ENCODE data around the gene BCL11A. TPM values are rescaled to one million over a fixed set of nuclear protein-coding genes. Genes with fewer than 3 reads are reported as not detected.

BCL11A gene
- total and polyA plus RNA-seq, 2 of the 13 experiments (the other 11 are each of a cell fraction or from before 2014, with no cell fraction given): not detected

- no peak for TF ChIP-seq ZNF597 (CRISPR knock-in tag; IDR thresholded peaks at IDR 0.05)
- no peak for TF ChIP-seq ZNF282 (IDR thresholded peaks at IDR 0.05; ENCODE audit: partially characterized antibody)
These were observed 123.8 kb downstream of the BCL11A start (continued) for GRCh38 chr2:60429681-60430080.

GRCh38 chr2:60426880-60427279 lies 126.6 kb downstream of the BCL11A start:
- no peaks in the 10 kb centered on the region for H3K9me3 ChIP-seq (ENCODE audit: low read length)
- peaks cover 0 to 6% of the 10 kb centered on the region in 2 experiments; a peak in 1 of 5 replicates for H3K27me3 ChIP-seq (ENCODE audit: control insufficient read depth in 1 of 2, insufficient read depth in 2 of 2, low read length in 2 of 2)
- H4K20me1 ChIP-seq (ENCODE audit: insufficient read depth, low read length): no peaks in the 10 kb centered on the region
- H3K4me2 ChIP-seq (ENCODE audit: low read depth, low read length): no peak overlapping the region
- no peaks in the 10 kb centered on the region for H3K36me3 ChIP-seq (replicated peaks in 1 of 2; ENCODE audit: control insufficient read depth in 1 of 2, insufficient read depth in 2 of 2, low read length in 2 of 2)
- WGBS (ENCODE audit: low lambda C conversion rate): 51% methylated on average over 7 of the region's 7 CpGs
- H3K4me1 ChIP-seq (ENCODE audit: insufficient read depth, low read length): no peaks in the 10 kb centered on the region
- no peak for ATAC-seq
- POLR2A ChIA-PET: no interaction called here
- CTCF ChIA-PET (ENCODE audit: low intra/inter-chr PET ratio, low total read pairs): no interaction called here
- BruUV-seq (replicated peaks): no TSS peak
- FAIRE-seq: no peak
- intact Hi-C loops (cut with micrococcal nuclease; ENCODE audit: unreplicated experiment): no loop called here
- no peak overlapping the region for H3K9ac ChIP-seq (ENCODE audit: insufficient read depth, low read depth, low read length)
- in situ Hi-C loops (cut with HindIII; ENCODE audit: extremely low pct_ligation_motif_present, low pct_unique_long_range_greater_than_20kb): no loop called here
- H3K4me3 ChIP-seq (replicated peaks in 1 of 3; ENCODE audit: insufficient read depth in 1 of 3, low read depth in 2 of 3, low read length in 3 of 3): no peak overlapping the region
- DNase-seq (ENCODE audit: low spot score): no peak
- no peak overlapping the region for H2AFZ ChIP-seq (ENCODE audit: low read length)
- H3K27ac ChIP-seq (ENCODE audit: extremely low read length, insufficient read depth, low read length): no peak overlapping the region
- no peaks in the 10 kb centered on the region for H3K79me2 ChIP-seq (ENCODE audit: insufficient read depth, low read length)
- no peak for TF ChIP-seq PATZ1 (CRISPR knock-in tag; IDR thresholded peaks at IDR 0.05)
- TF ChIP-seq SNAPC4 (CRISPR knock-in tag; IDR thresholded peaks at IDR 0.05): no peak
- TF ChIP-seq KDM5B (CRISPR knock-in tag; IDR thresholded peaks at IDR 0.05; ENCODE audit: borderline replicate concordance): no peak
- TF ChIP-seq ZNF766 (CRISPR knock-in tag; IDR thresholded peaks at IDR 0.05; ENCODE audit: borderline replicate concordance): no peak
- no peak for TF ChIP-seq ZNF576 (CRISPR knock-in tag; IDR thresholded peaks at IDR 0.05)
- TF ChIP-seq TBP (CRISPR knock-in tag; IDR thresholded peaks at IDR 0.05): no peak
- TF ChIP-seq MAFK (conservative IDR thresholded peaks at IDR 0.05 in 1 of 2, IDR thresholded peaks at IDR 0.05 in 1 of 2; ENCODE audit: low read length in 2 of 2): no peak
- no peak for TF ChIP-seq RBM39 (IDR thresholded peaks at IDR 0.05; ENCODE audit: low read depth, low read length, poor library complexity, severe bottlenecking)
- TF ChIP-seq ZNF484 (CRISPR knock-in tag; IDR thresholded peaks at IDR 0.05; ENCODE audit: borderline replicate concordance, low read depth): no peak
- TF ChIP-seq ZSCAN21 (CRISPR knock-in tag; IDR thresholded peaks at IDR 0.05; ENCODE audit: borderline replicate concordance): no peak
- TF ChIP-seq SP4 (CRISPR knock-in tag; IDR thresholded peaks at IDR 0.05): no peak
- TF ChIP-seq ZNF232 (CRISPR knock-in tag; IDR thresholded peaks at IDR 0.05; ENCODE audit: borderline replicate concordance): no peak
- no peak for TF ChIP-seq ATAD3A (CRISPR knock-in tag; IDR thresholded peaks at IDR 0.05)
- no peak for TF ChIP-seq ZNF441 (CRISPR knock-in tag; IDR thresholded peaks at IDR 0.05; ENCODE audit: borderline replicate concordance)

Data from HepG2 (cell line).